Spleen (tissue), 7 donors: ENCODE results near the gene STIL.

Experiments
- CTCF ChIP-seq, 11 experiments: fragments of 200-600 bp in 7 of 11; fragments of 450-650 bp in 4 of 11; sonication (generic) in 4 of 11; IDR thresholded peaks in 8 of 11; conservative IDR thresholded peaks in 3 of 11; 1 replicate in 7 of 11; 2 replicates in 4 of 11; pipeline versions ENCODE4 v1.4.0 to v1.8.0; 2016 to 2021; ENCODE audit warnings: antibody characterized with exemption in 11 of 11, inconsistent platforms in 4 of 11, mild to moderate bottlenecking in 1 of 11
- POLR2A ChIP-seq, 3 donors: fragments of 450-650 bp; IDR thresholded peaks; one replicate each; pipeline ENCODE4 v1.5.1; 2017; ENCODE audit warnings: antibody characterized with exemption in 3 of 3, mild to moderate bottlenecking in 1 of 3
- POLR2AphosphoS5 ChIP-seq, 3 donors: sonication (generic); formaldehyde crosslinking; IDR thresholded peaks; one replicate each; pipeline ENCODE4 v1.5.1; 2017; ENCODE audit warnings: antibody characterized with exemption in 3 of 3
- donor health status: DM: no; HTN: no; CAD: no; lungs with moderate emphysema.
- donor health status: DM: no; HTN: no; CAD: no.
- donor health status: DM: no; HTN: no; CAD: no.

DNA sequence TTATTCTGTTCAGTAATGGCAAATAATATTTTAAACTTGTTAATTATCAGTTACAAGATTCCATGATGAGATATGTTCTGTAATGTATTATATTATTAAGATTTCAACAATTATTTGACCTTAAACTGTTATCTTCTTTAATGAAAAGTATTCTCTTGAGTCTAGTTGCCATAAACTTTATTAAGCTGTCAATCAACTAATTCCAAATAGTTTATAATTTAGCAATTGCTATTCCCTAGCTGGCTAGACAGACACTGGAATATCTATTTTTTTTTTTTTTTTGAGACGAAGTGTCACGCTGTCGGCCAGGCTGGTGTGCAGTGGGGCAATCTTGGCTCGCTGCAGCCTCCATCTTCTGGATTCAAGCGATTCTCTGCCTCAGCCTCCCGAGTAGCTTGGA is 23.4 kb upstream of the STIL start:
- no peak for TF ChIP-seq CTCF (IDR thresholded peaks at IDR 0.05 in 8 of 11, conservative IDR thresholded peaks at IDR 0.05 in 3 of 11)
- no peak for TF ChIP-seq POLR2AphosphoS5 (IDR thresholded peaks at IDR 0.05)
- no peak for TF ChIP-seq POLR2A (IDR thresholded peaks at IDR 0.05)
